GM12874 (cell line): ENCODE data around the gene SPTBN1.

Experiments used
- TF ChIP-seq, protein P1 (sequence below): IDR thresholded peaks from 2 replicates; pipeline ENCODE4 v1.5.1; 2011; ENCODE audit warnings: low read depth, mild to moderate bottlenecking, control low read depth, low read length, moderate library complexity; ENCODE audit not compliant: insufficient read depth

SPTBN1 gene

DNA sequence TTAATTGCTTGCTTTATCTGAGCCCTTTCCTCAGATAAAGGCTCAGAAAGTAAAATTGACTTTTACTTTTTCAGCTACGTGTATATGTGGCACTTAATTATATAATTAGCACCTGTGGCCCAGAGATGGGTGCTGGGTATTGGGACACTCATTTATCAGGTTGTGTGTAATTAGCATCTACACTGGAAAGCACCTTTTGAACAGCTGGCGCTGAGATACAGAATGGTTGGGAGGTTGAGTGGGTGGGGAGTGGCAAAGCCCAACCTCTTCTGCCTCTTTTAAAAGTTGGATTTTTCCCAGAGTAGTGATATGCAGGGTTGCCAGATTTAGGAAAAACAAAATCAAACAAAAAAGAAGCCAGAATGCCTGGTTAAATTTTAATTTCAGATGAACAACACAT, 23.9 kb downstream of the SPTBN1 start:
- TF ChIP-seq, protein P1, sequence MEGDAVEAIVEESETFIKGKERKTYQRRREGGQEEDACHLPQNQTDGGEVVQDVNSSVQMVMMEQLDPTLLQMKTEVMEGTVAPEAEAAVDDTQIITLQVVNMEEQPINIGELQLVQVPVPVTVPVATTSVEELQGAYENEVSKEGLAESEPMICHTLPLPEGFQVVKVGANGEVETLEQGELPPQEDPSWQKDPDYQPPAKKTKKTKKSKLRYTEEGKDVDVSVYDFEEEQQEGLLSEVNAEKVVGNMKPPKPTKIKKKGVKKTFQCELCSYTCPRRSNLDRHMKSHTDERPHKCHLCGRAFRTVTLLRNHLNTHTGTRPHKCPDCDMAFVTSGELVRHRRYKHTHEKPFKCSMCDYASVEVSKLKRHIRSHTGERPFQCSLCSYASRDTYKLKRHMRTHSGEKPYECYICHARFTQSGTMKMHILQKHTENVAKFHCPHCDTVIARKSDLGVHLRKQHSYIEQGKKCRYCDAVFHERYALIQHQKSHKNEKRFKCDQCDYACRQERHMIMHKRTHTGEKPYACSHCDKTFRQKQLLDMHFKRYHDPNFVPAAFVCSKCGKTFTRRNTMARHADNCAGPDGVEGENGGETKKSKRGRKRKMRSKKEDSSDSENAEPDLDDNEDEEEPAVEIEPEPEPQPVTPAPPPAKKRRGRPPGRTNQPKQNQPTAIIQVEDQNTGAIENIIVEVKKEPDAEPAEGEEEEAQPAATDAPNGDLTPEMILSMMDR = no peak

DNA sequence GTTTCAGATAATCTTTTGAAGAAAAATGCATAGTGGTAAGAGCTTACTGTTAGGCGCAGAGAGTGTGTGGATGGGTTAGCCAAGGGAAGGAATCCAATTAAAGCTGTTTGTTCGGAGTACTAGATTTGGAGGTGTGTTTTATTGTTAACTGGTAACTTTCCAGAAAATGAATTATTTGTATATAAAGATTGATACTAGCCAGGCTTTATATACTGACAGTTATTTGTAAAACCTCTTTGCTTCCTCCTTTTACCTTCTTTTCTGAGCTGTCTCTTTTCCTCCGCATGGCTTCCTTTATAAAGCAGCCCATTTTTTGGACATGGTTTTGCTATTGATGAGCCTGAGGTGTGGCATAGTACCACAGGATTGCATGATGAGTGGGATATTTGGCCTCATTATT, 25.6 kb downstream of the SPTBN1 start:
- TF ChIP-seq, protein P1 = no peak

DNA sequence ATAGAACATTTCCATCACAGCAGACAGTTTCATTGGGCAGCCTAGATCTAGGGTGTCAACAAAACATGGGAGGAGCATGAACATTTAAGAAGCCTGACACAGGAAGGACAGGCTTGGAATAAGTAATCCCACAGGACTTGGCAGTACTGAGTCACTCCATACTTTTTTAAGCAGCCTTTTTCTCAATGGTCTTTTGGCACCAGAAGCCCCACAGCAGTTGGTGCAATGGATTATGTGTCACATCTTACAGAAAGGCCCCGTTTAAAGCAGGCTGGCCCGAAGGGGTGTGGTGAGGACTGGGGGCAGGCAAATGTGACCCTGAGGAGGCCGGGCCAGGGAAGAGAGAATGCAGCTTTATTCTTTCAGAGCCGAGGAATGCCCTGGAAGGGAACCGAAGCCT, 26.6 kb downstream of the SPTBN1 start:
- TF ChIP-seq, protein P1 = no peak

DNA sequence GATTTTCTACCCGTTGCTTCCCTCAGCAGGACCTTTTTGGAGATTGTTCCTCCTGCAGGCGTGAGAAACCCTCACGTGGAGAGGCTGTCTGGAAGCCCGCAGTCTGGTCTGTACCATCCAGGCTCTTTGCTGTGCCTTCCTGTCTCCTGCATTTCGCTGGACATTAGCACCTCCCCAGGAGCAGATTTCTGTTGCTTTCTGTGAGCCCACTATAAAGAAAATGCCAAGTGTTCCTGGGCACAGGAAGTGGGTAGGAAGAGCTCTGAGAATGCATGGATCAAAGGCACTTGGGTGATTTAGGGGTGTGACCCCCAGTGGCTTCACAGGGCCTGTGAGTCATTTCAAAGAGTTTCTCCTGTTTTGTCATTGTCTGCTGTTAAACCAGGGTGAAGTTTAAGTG, 27.3 kb downstream of the SPTBN1 start:
- TF ChIP-seq, protein P1 = no peak

DNA sequence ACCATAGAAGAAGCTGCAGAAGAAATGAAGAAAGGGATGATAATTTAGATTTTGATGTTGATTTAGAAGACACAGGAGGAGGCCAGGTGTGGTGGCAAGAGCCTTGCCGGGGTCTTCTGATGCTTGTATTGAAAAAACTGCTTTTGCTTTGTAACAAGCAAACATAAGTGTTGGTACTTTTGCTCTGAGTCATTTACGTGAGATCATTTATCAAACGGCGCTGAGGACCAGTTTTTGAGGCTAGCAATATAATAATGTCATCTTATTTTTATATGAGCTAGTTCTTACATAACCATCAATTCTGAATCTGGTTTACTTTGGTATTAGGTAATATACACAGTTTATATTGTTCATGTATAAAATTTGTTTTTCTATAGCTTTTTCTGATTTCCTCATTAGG, 30.6 kb downstream of the SPTBN1 start:
- TF ChIP-seq, protein P1 = no peak

DNA sequence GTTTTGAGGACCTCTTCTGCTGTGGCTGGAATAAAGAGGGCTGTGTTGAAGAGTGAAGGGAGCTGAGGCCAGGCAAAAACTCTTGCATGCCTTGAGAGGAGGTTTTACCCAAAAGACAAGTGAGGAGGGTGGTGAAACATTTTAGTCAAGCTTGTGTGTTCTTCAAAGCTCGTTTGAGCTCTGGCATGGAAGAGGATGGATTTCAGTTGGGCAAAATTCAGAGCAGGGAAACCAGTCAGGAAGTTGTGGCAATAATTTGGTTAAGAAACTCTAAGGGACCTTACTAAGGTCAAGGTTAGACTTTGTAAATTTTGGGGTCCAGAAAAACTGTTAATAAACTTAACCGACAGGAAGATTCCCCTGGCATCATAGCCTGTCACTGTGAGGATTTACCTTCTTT, 34.7 kb downstream of the SPTBN1 start:
- TF ChIP-seq, protein P1 = no peak

- TF ChIP-seq, protein P1 = no peak
Measured at GRCh38 chr2:54492335-54492734, 36.2 kb downstream of the SPTBN1 start.

DNA sequence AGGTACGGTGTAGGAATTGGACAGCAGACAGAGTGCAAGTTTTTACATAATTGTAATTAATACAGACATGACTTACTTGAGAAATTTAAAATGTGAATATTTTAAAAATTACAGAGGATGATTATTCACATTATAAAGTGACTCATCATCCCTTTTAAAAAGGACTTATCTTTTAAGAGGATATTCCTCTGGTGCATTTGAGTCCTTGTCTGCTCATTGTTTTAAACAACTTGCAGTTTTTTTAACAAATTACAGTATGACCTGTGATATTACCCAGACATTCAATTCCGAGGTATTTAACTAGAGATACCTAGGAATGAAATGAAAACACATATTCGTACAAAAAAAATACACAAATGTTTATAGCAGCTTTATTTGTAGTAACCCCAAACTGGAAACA, 38.0 kb downstream of the SPTBN1 start:
- TF ChIP-seq, protein P1 = no peak
